CD14-positive monocyte (primary cell): Measurements from ENCODE around the gene CEACAM6. TPM values are rescaled to one million over a fixed set of nuclear protein-coding genes. Genes with fewer than 3 reads are reported as not detected.

Source experiments
- DNase-seq, 3 donors: peaks; one replicate each; pipeline ENCODE4 v3.0.0-alpha.2; 2011 to 2022
- H2AFZ ChIP-seq: 2 replicates; pipeline ENCODE4 v1.6.0; 2012; ENCODE audit warnings: mild to moderate bottlenecking, low read depth, low read length, inconsistent platforms; ENCODE audit not compliant: insufficient read depth, poor library complexity, severe bottlenecking
- H3K27ac ChIP-seq, 2 donors: 1 replicate in 1 of 2; 2 replicates in 1 of 2; pipeline ENCODE4 v1.5.1; 2012 to 2013; ENCODE audit warnings: low read length in 2 of 2, control low read depth in 1 of 2, inconsistent platforms in 1 of 2, low read depth in 1 of 2, mild to moderate bottlenecking in 1 of 2
- H3K27me3 ChIP-seq, 2 donors: one replicate each; pipeline versions ENCODE4 v1.6.0 to v1.6.1; 2011 to 2013; ENCODE audit warnings: low read length in 2 of 2; ENCODE audit not compliant: control insufficient read depth in 2 of 2, insufficient read depth in 2 of 2
- H3K36me3 ChIP-seq, 2 donors: replicated peaks in 1 of 2; 1 replicate in 1 of 2; 2 replicates in 1 of 2; pipeline versions ENCODE4 v1.5.1 to v1.6.1; 2012 to 2013; ENCODE audit warnings: low read length in 2 of 2, control low read depth in 1 of 2, inconsistent platforms in 1 of 2, mild to moderate bottlenecking in 1 of 2; ENCODE audit not compliant: insufficient read depth in 2 of 2, control insufficient read depth in 1 of 2
- H3K4me1 ChIP-seq, 2 donors: 1 replicate in 1 of 2; 2 replicates in 1 of 2; pipeline versions ENCODE4 v1.5.1 to v1.6.1; 2012 to 2013; ENCODE audit warnings: low read length in 2 of 2, control low read depth in 1 of 2, inconsistent platforms in 1 of 2, mild to moderate bottlenecking in 1 of 2, moderate library complexity in 1 of 2; ENCODE audit not compliant: insufficient read depth in 2 of 2, control insufficient read depth in 1 of 2
- H3K4me2 ChIP-seq: replicated peaks from 2 replicates; pipeline ENCODE3; 2012; ENCODE audit warnings: low read length, moderate library complexity, mild to moderate bottlenecking; ENCODE audit not compliant: poor library complexity, severe bottlenecking; ENCODE audit errors: extremely low read depth
- H3K4me3 ChIP-seq, 3 experiments: fragments of 200-600 bp in 1 of 3; sonication (generic) in 1 of 3; replicated peaks in 1 of 3; 1 replicate in 2 of 3; 2 replicates in 1 of 3; pipeline ENCODE4 v1.5.1; 2011 to 2013; ENCODE audit warnings: low read length in 3 of 3, mild to moderate bottlenecking in 3 of 3, control low read depth in 2 of 3, low read depth in 2 of 3, inconsistent platforms in 1 of 3, moderate library complexity in 1 of 3
- H3K79me2 ChIP-seq: 2 replicates; pipeline ENCODE4 v1.6.0; 2012; ENCODE audit warnings: mild to moderate bottlenecking, control low read depth, inconsistent platforms, low read length, moderate library complexity; ENCODE audit not compliant: insufficient read depth
- H3K9ac ChIP-seq: 2 replicates; pipeline ENCODE4 v1.6.0; 2017; ENCODE audit warnings: low read length, mild to moderate bottlenecking; ENCODE audit not compliant: insufficient read depth, poor library complexity, severe bottlenecking
- H3K9me3 ChIP-seq, 2 donors: replicated peaks in 1 of 2; 1 replicate in 1 of 2; 2 replicates in 1 of 2; pipeline versions ENCODE4 v1.5.1 to v1.6.1; 2012 to 2013; ENCODE audit warnings: low read length in 2 of 2, control low read depth in 1 of 2; ENCODE audit not compliant: control insufficient read depth in 1 of 2, insufficient read depth in 1 of 2
- H4K20me1 ChIP-seq: 2 replicates; pipeline ENCODE4 v1.6.0; 2012; ENCODE audit warnings: mild to moderate bottlenecking, low read length, control low read depth, moderate library complexity; ENCODE audit not compliant: insufficient read depth
- H3K27ac Mint-ChIP-seq, 7 donors: one replicate each; pipeline ENCODE4 v1.8.0; 2020; ENCODE audit warnings: mild to moderate bottlenecking in 7 of 7, mixed read lengths in 7 of 7, moderate library complexity in 6 of 7, inconsistent platforms in 2 of 7
- H3K27me3 Mint-ChIP-seq, 3 donors: one replicate each; pipeline ENCODE4 v1.8.0; 2021 to 2022; ENCODE audit warnings: low read depth in 3 of 3, mild to moderate bottlenecking in 3 of 3, mixed read lengths in 3 of 3, moderate library complexity in 3 of 3, inconsistent platforms in 1 of 3
- H3K36me3 Mint-ChIP-seq, 2 donors: one replicate each; pipeline ENCODE4 v1.8.0; 2020; ENCODE audit warnings: mixed read lengths in 2 of 2, inconsistent platforms in 1 of 2, mild to moderate bottlenecking in 1 of 2
- H3K4me1 Mint-ChIP-seq: one replicate; pipeline ENCODE4 v1.8.0; 2020; ENCODE audit warnings: mild to moderate bottlenecking, mixed read lengths
- H3K4me3 Mint-ChIP-seq, 2 donors: one replicate each; pipeline ENCODE4 v1.8.0; 2020; ENCODE audit warnings: mild to moderate bottlenecking in 2 of 2, mixed read lengths in 2 of 2, moderate library complexity in 1 of 2
- H3K9me3 Mint-ChIP-seq, 7 donors: one replicate each; pipeline ENCODE4 v1.8.0; 2020 to 2022; ENCODE audit warnings: mixed read lengths in 7 of 7, mild to moderate bottlenecking in 6 of 7, moderate library complexity in 6 of 7, inconsistent platforms in 2 of 7
- CTCF ChIP-seq: fragments of 200-600 bp; IDR thresholded peaks from one replicate; pipeline ENCODE4 v1.8.0; 2022; ENCODE audit warnings: antibody characterized with exemption, mild to moderate bottlenecking
- WGBS: methylation state at CpG from one replicate; pipeline ENCODE4 v1.1.5; 2013; ENCODE audit warnings: missing lambda C conversion rate; ENCODE audit not compliant: insufficient coverage; 5-methylcytosine and 5-hydroxymethylcytosine counted together
- intact Hi-C, 2 donors: fragments of 100-400 bp; cut with micrococcal nuclease; formaldehyde crosslinking; loops; one replicate each; pipeline versions ENCODE4 v1.15.0 to v1.15.1; 2023
- polyA plus RNA-seq, 3 donors: library from polyadenylated mRNA; depleted of rRNA in 1 of 3; unstranded in 2 of 3; stranded (reverse) in 1 of 3; fragments of 300-500 nt in 2 of 3; fragments of >200 nt in 1 of 3; fragmentation: Illumina TruSeq in 2 of 3; gene quantifications; 1 replicate in 2 of 3; 2 replicates in 1 of 3; pipeline ENCODE4 v1.2.3, GENCODE V29; 2012 to 2021

CEACAM6 gene
- polyA plus RNA-seq, 3 donors: 0.07 TPM; not detected in 2

- intact Hi-C loops: no loop called here
- Mint-ChIP-seq H3K27me3 (peaks cover 0 to 7% (median 3%) of the 10 kb centered on the region in 3 donors), H3K4me1 (peaks cover 81% of the 10 kb centered on the region), H3K9me3 (peaks cover 5 to 13% (median 8%) of the 10 kb centered on the region in 7 donors), H3K4me3 (no peak overlapping the region), H3K36me3 (peaks cover 22 to 49% of the 10 kb centered on the region in 2 donors), H3K27ac (peak overlapping the region; percentile 92 to 98 (median 97))
- Histone ChIP-seq H3K27ac (peak overlapping the region; percentile 90 to 95), H3K4me1 (peaks cover 69 to 86% of the 10 kb centered on the region in 2 donors), H3K27me3 (no peaks in the 10 kb centered on the region), H4K20me1 (no peaks in the 10 kb centered on the region), H3K36me3 (no peaks in the 10 kb centered on the region), H3K9ac (peak overlapping the region; percentile 51), H3K79me2 (peaks cover 9% of the 10 kb centered on the region), H3K4me2 (peak overlapping the region; percentile 59), H3K4me3 (peak overlapping the region in 1 of 3 experiments; percentile 47), H3K9me3 (peaks cover 0 to 9% of the 10 kb centered on the region in 2 donors), H2AFZ (peak overlapping the region; percentile 31)
- no peak for DNase-seq
- no peak for TF ChIP-seq CTCF
- 0% methylated on average over 1 of the region's 2 CpGs for WGBS
Measured at GRCh38 chr19:41802770-41803169, 47.4 kb downstream of the CEACAM6 start.

- H3K36me3 ChIP-seq: no peaks in the 10 kb centered on the region
- peaks cover 5 to 13% (median 8%) of the 10 kb centered on the region in 7 donors for H3K9me3 Mint-ChIP-seq
- DNase-seq: peak; percentile 45 to 77 (median 58)
- peak overlapping the region in 1 of 3 experiments; percentile 11 for H3K4me3 ChIP-seq
- no peaks in the 10 kb centered on the region for H4K20me1 ChIP-seq
- H2AFZ ChIP-seq: no peak overlapping the region
- peaks cover 0 to 3% (median 3%) of the 10 kb centered on the region in 3 donors for H3K27me3 Mint-ChIP-seq
- H3K36me3 Mint-ChIP-seq: peaks cover 14 to 41% of the 10 kb centered on the region in 2 donors
- H3K9ac ChIP-seq: no peak overlapping the region
- no peak for TF ChIP-seq CTCF
- H3K27me3 ChIP-seq: no peaks in the 10 kb centered on the region
- H3K4me2 ChIP-seq: no peak overlapping the region
- H3K4me1 Mint-ChIP-seq: peaks cover 81% of the 10 kb centered on the region
- peak overlapping the region in 1 of 2 donors; percentile 95 for H3K27ac ChIP-seq
- H3K4me3 Mint-ChIP-seq: peak overlapping the region in 1 of 2 donors; percentile 21
- H3K9me3 ChIP-seq: peaks cover 0 to 9% of the 10 kb centered on the region in 2 donors
- WGBS: no CpG with 5 or more reads among the region's 3 CpGs
- peaks cover 69 to 86% of the 10 kb centered on the region in 2 donors for H3K4me1 ChIP-seq
- H3K79me2 ChIP-seq: peaks cover 3% of the 10 kb centered on the region
- intact Hi-C loops: no loop called here
- H3K27ac Mint-ChIP-seq: peak overlapping the region; percentile 65 to 92 (median 79)
Measured at GRCh38 chr19:41804336-41804735, 49.0 kb downstream of the CEACAM6 start.
